NB4 (cell line): ENCODE results near the gene GNAI2.

Experiments used
- DNase-seq: peaks from one replicate; pipeline ENCODE4 v3.0.0; 2010; ENCODE audit warnings: low read depth
- H3K4me3 ChIP-seq: one replicate; pipeline ENCODE4 v1.5.1; 2011; ENCODE audit warnings: mild to moderate bottlenecking, low read depth, low read length, moderate library complexity
- CTCF ChIP-seq: IDR thresholded peaks from one replicate; pipeline ENCODE4 v1.5.1; 2012; ENCODE audit warnings: low read depth, low read length
- MAX ChIP-seq: IDR thresholded peaks from 2 replicates; pipeline ENCODE4 v1.6.1; 2011; ENCODE audit warnings: low read depth, low read length
- MYC ChIP-seq: IDR thresholded peaks from 2 replicates; pipeline ENCODE4 v1.6.1; 2011; ENCODE audit warnings: low read depth, low read length
- POLR2A ChIP-seq: IDR thresholded peaks from 2 replicates; pipeline ENCODE4 v1.6.1; 2011; ENCODE audit warnings: mild to moderate bottlenecking; ENCODE audit not compliant: insufficient read length; ENCODE audit errors: extremely low read depth

GNAI2 gene

GRCh38 chr3:50246517-50246954, 10.5 kb downstream of the GNAI2 start:
- DNase-seq: peak; percentile 98
- TF ChIP-seq MAX (peak; percentile 64), POLR2A (no peak), MYC (peak; percentile 67)
- peak overlapping the region; percentile 39 for H3K4me3 ChIP-seq

- H3K4me3 ChIP-seq: no peak overlapping the region
- no peak for DNase-seq
- no peak for TF ChIP-seq MYC
- no peak for TF ChIP-seq CTCF
- no peak for TF ChIP-seq MAX
- no peak for TF ChIP-seq POLR2A
These were observed 12.4 kb downstream of the GNAI2 start for GRCh38 chr3:50248387-50248786.

- H3K4me3 ChIP-seq: no peak overlapping the region
- no peak for TF ChIP-seq MAX
- no peak for TF ChIP-seq MYC
- no peak for TF ChIP-seq POLR2A
- no peak for TF ChIP-seq CTCF
- DNase-seq: no peak
These were observed 13.5 kb downstream of the GNAI2 start for GRCh38 chr3:50249457-50249856.

GRCh38 chr3:50250514-50250913, 14.5 kb downstream of the GNAI2 start:
- TF ChIP-seq MYC (no peak), POLR2A (no peak), CTCF (no peak), MAX (no peak)
- no peak for DNase-seq
- H3K4me3 ChIP-seq: no peak overlapping the region

GRCh38 chr3:50251220-50251619, 15.2 kb downstream of the GNAI2 start:
- TF ChIP-seq MYC (no peak), MAX (no peak), POLR2A (no peak), CTCF (no peak)
- DNase-seq: no peak
- no peak overlapping the region for H3K4me3 ChIP-seq

- TF ChIP-seq MAX (no peak), CTCF (no peak), POLR2A (no peak), MYC (no peak)
- H3K4me3 ChIP-seq: no peak overlapping the region
- peak; percentile 54 for DNase-seq
These were observed 18.7 kb downstream of the GNAI2 start for GRCh38 chr3:50254577-50255250.
